Omental fat pad (tissue), 4 donors: ENCODE results near the gene CTDNEP1. TPM values are rescaled to one million over a fixed set of nuclear protein-coding genes. Genes with fewer than 3 reads are reported as not detected.

Source experiments
- ATAC-seq: fragments of 150-250 bp; one replicate; pipeline ENCODE4 v1.9.1; 2016; ENCODE audit warnings: mild to moderate bottlenecking, moderate library complexity; ENCODE audit not compliant: low FRiP score
- DNase-seq: peaks from one replicate; pipeline ENCODE4 v3.0.0-alpha.2; 2019; ENCODE audit warnings: low spot score
- CTCF ChIP-seq, 3 donors: fragments of 450-650 bp; IDR thresholded peaks; one replicate each; pipeline ENCODE4 v1.5.1; 2016 to 2017; ENCODE audit warnings: antibody characterized with exemption in 3 of 3, mild to moderate bottlenecking in 3 of 3, moderate library complexity in 2 of 3
- total RNA-seq, 4 donors: library from RNA; depleted of rRNA; stranded (reverse); fragments of >200 nt; gene quantifications; one replicate each; pipeline ENCODE4 v1.1.0, GENCODE V29; 2016

CTDNEP1 gene
- total RNA-seq, 4 donors from 2014 or later = 47.9 to 66.2 (median 61.8) TPM

- no peak for TF ChIP-seq CTCF (IDR thresholded peaks at IDR 0.05)
- no peak for DNase-seq
- ATAC-seq = no peak
Measured at GRCh38 chr17:7238420-7239090, 13.0 kb downstream of the CTDNEP1 start.

- ATAC-seq = peak; percentile 17
- DNase-seq = no peak
- no peak for TF ChIP-seq CTCF (IDR thresholded peaks at IDR 0.05)
Measured at GRCh38 chr17:7237761-7238419, 13.6 kb downstream of the CTDNEP1 start.

GRCh38 chr17:7237266-7237760, 14.2 kb downstream of the CTDNEP1 start:
- ATAC-seq (no peak), DNase-seq (no peak)
- TF ChIP-seq CTCF (IDR thresholded peaks at IDR 0.05) = no peak

GRCh38 chr17:7236808-7237207, 14.7 kb downstream of the CTDNEP1 start:
- DNase-seq (no peak), ATAC-seq (no peak)

GRCh38 chr17:7235693-7236665, 15.6 kb downstream of the CTDNEP1 start:
- ATAC-seq = no peak
- no peak for TF ChIP-seq CTCF (IDR thresholded peaks at IDR 0.05)
- no peak for DNase-seq

More at GRCh38 chr17:7236808-7237207, 14.7 kb downstream of the CTDNEP1 start:
- TF ChIP-seq CTCF (IDR thresholded peaks at IDR 0.05) = no peak

- DNase-seq (peak; percentile 94), ATAC-seq (peak; percentile 50)
- no peak for TF ChIP-seq CTCF (IDR thresholded peaks at IDR 0.05)
Measured at GRCh38 chr17:7234083-7234951, 17.2 kb downstream of the CTDNEP1 start, which contains the start of gene DVL2. Gene DVL2, minus strand, starts transcription at chr17:7234517. Its CDS starts 255 bp downstream, at chr17:7234262.
